ENCODE measurements around the gene CLEC2A. TPM values are rescaled to one million over a fixed set of nuclear protein-coding genes. Genes with fewer than 3 reads are reported as not detected.

Gene CLEC2A
- total RNA-seq, 1 experiment from 2014 or later = not detected

DNA sequence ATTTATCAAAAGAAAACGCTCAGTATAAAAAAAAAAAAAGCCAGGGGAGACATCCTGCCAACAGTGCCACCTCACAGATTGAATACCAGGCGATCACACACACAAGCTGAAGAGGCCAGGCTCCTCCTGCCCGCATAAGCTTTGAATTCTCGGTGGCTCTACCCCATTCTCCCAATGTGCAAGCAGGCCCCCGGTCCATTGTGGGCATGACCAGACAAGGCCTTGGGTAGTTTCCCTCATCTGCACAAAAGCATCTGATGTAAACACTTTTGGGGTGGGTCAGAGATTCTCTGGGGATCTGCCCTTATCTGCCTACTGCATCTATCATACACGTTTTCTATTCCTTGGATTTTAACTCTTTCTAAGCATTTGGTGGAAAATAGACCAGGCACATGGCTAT lies 34.6 kb downstream of the CLEC2A start:
- RAD21 ChIA-PET (ENCODE audit: low non-redundant PET in 1 of 2, low total read pairs in 2 of 2, uncharacterized antibody in 2 of 2, unreplicated experiment in 2 of 2) = no interaction called here
- no TSS peak for BruUV-seq (replicated peaks)
- no peak for ATAC-seq
- CTCF ChIA-PET = no interaction called here
- intact Hi-C loops (cut with micrococcal nuclease) = no loop called here
- TF ChIP-seq, protein P1, sequence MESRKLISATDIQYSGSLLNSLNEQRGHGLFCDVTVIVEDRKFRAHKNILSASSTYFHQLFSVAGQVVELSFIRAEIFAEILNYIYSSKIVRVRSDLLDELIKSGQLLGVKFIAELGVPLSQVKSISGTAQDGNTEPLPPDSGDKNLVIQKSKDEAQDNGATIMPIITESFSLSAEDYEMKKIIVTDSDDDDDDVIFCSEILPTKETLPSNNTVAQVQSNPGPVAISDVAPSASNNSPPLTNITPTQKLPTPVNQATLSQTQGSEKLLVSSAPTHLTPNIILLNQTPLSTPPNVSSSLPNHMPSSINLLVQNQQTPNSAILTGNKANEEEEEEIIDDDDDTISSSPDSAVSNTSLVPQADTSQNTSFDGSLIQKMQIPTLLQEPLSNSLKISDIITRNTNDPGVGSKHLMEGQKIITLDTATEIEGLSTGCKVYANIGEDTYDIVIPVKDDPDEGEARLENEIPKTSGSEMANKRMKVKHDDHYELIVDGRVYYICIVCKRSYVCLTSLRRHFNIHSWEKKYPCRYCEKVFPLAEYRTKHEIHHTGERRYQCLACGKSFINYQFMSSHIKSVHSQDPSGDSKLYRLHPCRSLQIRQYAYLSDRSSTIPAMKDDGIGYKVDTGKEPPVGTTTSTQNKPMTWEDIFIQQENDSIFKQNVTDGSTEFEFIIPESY (IDR thresholded peaks at IDR 0.05; ENCODE audit: extremely low read depth, insufficient replicate concordance, low read length) = no peak
- TF ChIP-seq, protein P2, sequence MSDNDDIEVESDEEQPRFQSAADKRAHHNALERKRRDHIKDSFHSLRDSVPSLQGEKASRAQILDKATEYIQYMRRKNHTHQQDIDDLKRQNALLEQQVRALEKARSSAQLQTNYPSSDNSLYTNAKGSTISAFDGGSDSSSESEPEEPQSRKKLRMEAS (IDR thresholded peaks at IDR 0.05) = no peak
- TF ChIP-seq EZH2phosphoT487 (IDR thresholded peaks at IDR 0.05; ENCODE audit: borderline replicate concordance) (no peak), YY1 (IDR thresholded peaks at IDR 0.05; ENCODE audit: extremely low read depth, insufficient replicate concordance, low read depth, low read length) (no peak), ZNF274 (IDR thresholded peaks at IDR 0.05; ENCODE audit: low read depth, low read length) (no peak)
- TF ChIP-seq, protein P3, sequence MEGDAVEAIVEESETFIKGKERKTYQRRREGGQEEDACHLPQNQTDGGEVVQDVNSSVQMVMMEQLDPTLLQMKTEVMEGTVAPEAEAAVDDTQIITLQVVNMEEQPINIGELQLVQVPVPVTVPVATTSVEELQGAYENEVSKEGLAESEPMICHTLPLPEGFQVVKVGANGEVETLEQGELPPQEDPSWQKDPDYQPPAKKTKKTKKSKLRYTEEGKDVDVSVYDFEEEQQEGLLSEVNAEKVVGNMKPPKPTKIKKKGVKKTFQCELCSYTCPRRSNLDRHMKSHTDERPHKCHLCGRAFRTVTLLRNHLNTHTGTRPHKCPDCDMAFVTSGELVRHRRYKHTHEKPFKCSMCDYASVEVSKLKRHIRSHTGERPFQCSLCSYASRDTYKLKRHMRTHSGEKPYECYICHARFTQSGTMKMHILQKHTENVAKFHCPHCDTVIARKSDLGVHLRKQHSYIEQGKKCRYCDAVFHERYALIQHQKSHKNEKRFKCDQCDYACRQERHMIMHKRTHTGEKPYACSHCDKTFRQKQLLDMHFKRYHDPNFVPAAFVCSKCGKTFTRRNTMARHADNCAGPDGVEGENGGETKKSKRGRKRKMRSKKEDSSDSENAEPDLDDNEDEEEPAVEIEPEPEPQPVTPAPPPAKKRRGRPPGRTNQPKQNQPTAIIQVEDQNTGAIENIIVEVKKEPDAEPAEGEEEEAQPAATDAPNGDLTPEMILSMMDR (IDR thresholded peaks at IDR 0.05 in 2 of 3, conservative IDR thresholded peaks at IDR 0.05 in 1 of 3; ENCODE audit: borderline replicate concordance in 1 of 3, insufficient read depth in 1 of 3, low read depth in 2 of 3, low read length in 2 of 3) = no peak
- no peaks in the 10 kb centered on the region for H3K36me3 ChIP-seq (ENCODE audit: control insufficient read depth in 1 of 2, insufficient read depth in 2 of 2, low read length in 2 of 2)
- no peaks in the 10 kb centered on the region; a peak in 1 of 4 replicates for H3K9me3 ChIP-seq (ENCODE audit: control insufficient read depth in 1 of 2, insufficient read depth in 1 of 2, low read depth in 1 of 2, low read length in 2 of 2)
- H3K4me2 ChIP-seq (ENCODE audit: low read length) = no peak overlapping the region
- POLR2A ChIA-PET = no interaction called here
- DNase-seq (ENCODE audit: low read depth, low spot score) = no peak
- H3K4me1 ChIP-seq (ENCODE audit: control insufficient read depth in 1 of 2, insufficient read depth in 2 of 2, low read length in 2 of 2) = no peaks in the 10 kb centered on the region
- H3K9me2 ChIP-seq (ENCODE audit: insufficient read depth) = no peaks in the 10 kb centered on the region
- no peak overlapping the region for H3K27ac ChIP-seq (ENCODE audit: low read depth, low read length)
- H3K27me3 ChIP-seq (ENCODE audit: insufficient read depth, low read length) = peaks cover 39% of the 10 kb centered on the region
- no peaks in the 10 kb centered on the region for H4K20me1 ChIP-seq (ENCODE audit: insufficient read depth)
- H2AFZ ChIP-seq (ENCODE audit: low read depth, low read length, poor library complexity, severe bottlenecking) = no peak overlapping the region
- no peak overlapping the region for H3K4me3 ChIP-seq (replicated peaks in 1 of 2; ENCODE audit: low read depth in 1 of 2, low read length in 2 of 2)
- H3K9ac ChIP-seq (ENCODE audit: low read length) = no peak overlapping the region
- no peaks in the 10 kb centered on the region for H3K79me2 ChIP-seq (ENCODE audit: insufficient read depth, low read length)
